Activated CD4-positive, alpha-beta T cell treated with anti-CD3 and anti-CD28 coated beads for 24 hours (primary cell): ENCODE data around the gene PDSS2.
"Not testable (repeated sequence)": the region's sequence is repeated elsewhere in the genome, so short reads cannot be mapped to it uniquely, and the experiment has no call there.

Source experiments
- DNase-seq, 2 donors: peaks; one replicate each; pipeline ENCODE4 v3.0.0-alpha.2; 2020; ENCODE audit warnings: low read depth in 2 of 2

The PDSS2 gene

DNA sequence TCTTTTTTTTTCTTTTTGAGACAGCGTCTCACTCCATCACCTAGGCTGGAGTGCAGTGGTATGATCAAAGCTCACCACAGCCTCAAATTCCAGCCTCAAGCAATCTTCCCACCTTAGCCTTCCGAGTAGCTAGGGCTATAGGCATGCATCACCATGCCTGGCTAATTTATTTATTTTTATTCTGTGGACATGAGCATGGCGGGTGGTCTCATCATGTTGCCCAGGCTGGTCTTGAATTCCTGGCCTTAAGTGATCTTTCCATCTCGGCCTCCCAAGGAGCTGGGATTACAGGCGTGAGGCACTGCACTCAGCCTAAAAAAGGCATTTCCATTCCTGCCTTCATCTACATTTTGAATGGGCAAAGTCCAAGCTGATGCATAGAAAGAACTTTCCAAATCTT, 287.9 kb downstream of the PDSS2 start:
- no peak for DNase-seq

DNA sequence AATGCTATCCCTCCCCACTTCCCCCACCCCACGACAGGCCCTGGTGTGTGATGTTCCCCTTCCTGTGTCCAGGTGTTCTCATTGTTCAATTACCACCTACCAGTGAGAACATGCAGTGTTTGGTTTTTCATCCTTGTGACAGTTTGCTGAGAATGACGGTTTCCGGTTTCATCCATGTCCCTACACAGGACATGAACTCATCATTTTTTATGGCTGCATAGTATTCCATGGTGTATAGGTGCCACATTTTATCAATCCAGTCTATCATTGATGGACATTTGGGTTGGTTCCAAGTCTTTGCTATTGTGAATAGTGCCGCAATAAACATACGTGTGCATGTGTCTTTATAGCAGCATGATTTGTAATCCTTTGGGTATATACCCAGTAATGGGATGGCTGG, 295.1 kb downstream of the PDSS2 start:
- DNase-seq: not testable (repeated sequence)

DNA sequence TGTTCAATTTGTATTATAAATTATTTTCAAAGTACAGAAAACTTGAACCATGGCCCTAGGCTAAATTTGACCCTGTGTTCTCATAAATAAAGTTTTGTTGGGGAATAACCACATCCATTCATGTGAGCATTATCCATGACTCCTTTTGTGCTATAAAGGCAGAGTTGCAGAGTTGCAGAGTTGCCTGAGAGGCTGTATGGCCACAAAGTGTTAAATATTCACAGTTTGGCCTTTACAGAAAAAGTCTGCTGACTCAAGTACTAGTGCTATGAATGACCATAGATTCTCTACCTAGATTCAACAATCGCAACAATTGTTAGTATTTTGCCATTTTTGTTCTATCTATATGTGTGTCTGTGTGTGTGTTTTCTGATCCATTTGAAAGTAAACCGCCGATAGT, 297.8 kb downstream of the PDSS2 start:
- DNase-seq: no peak

DNA sequence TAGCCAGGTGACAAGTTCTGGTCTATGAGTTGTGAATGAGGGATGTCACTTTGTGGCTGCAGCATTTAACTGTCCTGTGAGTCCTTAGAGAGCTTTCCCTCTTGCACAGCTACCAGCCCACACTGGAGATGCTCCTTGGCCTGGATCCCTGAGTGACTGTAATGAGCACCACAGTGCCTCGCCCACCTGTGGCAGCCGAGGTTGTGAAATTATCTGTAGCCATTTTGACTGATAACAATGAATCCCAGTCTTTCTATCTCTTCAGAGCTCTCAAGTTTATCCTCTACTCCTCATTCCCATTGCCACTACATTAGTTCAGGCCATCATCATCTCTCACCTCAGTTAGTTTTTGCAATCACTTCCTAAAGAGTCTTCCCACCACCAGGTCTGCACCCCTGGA, 302.7 kb downstream of the PDSS2 start:
- no peak for DNase-seq

DNA sequence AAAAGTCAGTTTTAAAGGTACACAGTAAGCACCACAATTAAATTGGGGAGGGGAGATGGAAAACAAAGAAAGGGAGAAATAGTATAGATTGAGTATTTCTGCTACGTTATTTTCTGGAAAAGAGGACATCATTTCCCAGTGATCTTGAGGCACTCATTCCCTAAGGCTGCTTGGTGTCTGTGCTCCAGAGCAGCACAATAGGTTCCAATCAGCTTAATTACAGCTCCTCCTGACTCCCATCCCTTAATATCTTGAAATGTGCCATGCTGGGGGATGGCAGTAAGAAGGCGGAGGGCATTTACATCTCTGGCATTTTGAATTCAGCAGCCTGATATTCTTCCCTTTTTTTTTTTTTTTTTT, 304.6 kb downstream of the PDSS2 start:
- no peak for DNase-seq

DNA sequence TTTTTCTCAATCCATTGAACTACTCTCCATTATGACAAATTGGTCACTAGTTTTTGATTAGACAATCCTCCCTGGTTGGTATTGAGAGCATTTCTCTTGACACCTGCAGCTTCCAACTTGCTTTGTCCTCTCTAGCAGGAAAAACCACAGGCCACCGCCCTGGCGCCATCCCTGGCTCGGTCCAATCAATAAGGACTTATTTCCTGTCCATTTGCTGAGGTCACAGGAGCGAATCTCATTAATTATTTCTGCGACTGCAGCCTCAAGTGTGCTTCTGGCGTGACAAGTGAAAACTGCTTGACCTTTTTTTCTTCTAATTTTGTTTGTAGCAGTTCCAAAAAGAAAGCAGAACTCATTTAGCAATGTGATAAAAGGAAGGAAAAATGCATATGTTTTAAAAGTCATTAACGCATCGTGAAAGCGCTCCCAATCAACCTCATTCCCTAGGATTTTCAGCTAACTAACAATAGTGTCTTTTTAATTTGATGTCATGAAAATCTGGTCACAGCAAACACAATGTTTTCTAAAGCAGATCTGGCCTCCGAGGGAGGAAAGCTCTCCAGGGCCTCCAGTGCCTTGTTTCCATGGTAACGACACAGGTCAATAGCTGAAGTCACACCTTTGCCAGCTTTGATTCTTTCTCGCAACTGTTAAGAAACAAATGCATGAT, 305.1 kb downstream of the PDSS2 start:
- DNase-seq: no peak

DNA sequence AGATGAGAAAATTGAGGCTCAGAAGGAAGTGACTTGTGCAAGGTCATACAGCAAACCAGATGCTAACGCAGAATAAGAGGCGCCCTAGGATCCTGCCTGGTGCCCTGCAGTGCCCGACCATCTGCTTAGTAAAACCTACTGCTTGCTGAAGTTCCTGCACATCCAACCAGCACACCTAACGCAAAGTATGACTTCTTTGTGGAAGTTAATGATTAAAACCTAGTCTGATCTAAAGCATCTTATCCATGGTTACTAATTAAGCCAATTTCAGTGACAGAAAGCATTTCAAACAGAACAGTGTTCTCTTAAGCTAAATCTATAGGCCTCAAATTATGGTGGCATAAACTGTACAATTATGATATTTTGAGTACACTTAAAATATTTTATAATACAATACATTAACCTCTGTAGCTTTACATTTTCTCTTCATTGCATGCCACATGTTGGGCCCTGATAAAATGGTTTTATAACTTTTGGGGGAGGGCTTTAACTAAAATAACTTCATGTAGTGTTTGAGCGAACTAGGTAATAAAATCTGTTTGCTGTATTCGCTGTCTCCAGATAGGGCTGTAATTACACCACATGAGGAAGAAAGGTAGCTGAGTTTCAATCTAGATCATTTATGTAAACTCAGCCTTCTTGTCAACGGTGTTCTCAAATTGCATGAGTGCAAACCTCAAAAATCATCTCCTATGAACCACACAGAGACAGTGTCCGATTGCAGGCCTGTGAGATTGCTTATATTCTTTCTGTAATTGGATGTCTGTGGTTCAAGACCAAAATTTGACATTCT, 306.5 kb downstream of the PDSS2 start:
- no peak for DNase-seq

DNA sequence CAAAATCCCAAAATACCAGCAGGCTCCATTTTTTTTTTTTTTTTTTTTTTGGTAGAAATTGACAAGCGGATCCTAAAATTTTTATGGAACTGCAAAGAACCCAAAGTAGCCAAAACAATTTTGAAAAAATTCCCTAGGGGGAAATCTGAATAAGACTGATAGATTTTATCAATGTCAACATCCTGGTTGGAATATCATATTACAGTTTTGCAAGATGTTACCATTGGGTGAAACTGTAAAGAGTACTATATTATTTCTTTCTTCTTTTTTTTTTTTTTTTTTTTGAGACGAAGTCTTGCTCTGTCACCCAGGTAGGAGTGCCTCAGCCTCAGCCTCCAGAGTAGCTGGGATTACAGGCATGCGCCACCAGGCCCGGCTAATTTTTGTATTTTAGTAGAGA, 314.7 kb downstream of the PDSS2 start:
- DNase-seq: no peak

DNA sequence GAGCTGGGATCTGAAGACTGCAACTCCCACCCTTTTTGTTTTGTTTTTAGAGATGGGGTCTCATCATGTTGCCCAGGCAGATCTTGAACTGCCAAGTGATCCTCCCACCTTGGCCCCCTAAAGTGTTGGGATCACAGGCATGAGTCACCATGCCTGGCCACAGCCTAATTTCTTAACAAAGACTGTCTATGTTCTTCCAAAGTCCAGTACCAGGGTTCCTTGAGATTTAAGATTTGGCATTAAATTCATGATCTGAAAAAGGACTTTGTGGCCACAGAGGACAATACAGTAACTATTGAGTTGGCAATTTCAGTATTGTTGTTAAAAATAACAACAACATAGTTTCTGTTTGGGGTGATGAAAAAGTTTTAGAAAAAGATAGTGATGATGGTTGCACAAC, 315.4 kb downstream of the PDSS2 start:
- no peak for DNase-seq

DNA sequence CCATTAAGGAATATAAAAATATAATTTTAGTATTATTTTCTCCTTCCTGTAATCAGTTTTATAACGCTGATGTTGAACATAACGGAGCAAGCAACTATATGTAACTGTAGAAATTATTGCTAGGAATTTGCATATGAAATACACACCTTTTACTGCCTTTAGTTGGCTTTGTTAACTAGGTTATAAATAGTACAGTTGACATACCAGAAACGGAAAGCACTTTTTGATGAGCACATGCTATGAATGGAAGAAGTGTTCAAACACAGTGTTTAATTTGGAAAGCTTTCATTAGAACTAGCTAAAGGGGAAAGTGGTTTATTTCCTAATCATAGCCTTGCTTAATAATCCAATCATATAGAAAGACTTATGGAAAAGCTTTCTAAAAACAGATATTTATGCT, 318.8 kb downstream of the PDSS2 start:
- no peak for DNase-seq

DNA sequence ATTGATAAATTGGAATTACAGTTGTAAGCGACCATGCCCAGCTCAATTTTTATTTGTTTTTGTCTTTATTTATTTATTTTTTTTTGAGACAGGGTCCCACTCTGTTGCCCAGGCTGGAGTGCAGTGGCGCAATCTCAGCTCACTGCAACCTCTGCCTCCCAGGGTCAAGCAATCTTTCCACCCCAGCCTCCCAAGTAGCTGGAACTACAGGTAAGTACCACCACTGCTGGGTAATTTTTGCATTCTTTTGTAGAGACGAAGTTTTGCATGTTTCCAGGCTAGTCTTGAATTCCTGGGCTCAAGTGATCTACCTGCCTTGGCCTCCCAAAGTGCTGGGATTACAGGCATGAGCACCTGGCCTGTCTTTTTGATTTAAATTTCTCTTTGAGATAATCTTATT, 323.0 kb downstream of the PDSS2 start:
- DNase-seq: not testable (repeated sequence)

DNA sequence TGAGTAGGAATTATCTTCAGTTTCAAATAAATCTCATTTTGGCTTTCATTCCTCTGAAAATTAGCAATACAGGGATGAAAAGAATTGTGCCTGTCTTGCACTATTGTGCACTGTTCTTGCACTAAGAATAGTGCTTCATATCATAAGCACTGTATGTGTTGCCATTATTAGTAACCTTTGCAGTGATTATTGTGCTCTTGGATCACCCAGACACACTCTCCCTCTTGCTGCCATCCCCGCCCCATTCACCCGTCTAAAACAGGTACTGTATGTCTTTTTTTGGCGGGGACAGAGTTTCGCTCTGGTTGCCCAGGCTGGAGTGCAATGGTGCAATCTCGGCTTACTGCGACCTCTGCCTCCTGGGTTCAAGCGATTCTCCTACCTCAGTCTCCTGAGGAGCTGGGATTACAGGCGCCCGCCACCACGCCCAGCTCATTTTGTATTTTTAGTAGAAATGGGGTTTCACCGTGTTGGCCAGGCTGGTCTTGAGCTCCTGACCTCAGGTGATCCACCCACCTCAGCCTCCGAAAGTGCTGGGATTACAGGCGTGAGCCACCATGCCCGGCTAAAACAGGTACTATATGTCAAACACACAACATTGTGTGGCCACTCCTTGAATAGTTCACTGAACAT, 324.2 kb downstream of the PDSS2 start:
- not testable (repeated sequence) for DNase-seq

DNA sequence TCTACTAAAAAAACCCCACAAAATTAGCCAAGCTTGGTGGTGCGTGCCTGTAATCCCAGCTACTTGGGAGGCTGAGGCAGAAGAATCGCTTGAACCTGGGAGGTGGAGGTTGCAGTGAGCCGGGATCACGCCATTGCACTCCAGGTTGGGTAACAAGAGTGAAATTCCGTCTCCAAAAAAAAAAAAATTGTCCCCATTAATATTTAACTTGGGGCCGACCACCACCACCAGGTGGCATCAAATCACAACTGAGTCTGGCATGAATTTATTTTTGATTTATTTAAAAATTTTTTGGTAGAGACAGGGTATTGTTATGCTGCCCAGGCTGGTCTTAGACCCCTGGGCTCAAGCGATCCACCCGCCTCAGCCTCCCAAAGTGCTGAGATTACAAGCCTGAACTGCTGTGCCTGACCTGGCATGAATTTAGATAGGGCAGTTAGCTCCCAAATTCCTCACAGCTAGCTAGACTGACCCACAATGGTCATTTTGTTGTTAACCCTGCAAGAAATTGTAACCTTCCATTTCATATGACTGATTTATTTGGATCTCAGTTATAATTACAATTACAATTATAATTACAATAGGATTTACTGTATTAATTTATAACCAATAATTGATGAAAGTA, 326.9 kb downstream of the PDSS2 start:
- DNase-seq: no peak

DNA sequence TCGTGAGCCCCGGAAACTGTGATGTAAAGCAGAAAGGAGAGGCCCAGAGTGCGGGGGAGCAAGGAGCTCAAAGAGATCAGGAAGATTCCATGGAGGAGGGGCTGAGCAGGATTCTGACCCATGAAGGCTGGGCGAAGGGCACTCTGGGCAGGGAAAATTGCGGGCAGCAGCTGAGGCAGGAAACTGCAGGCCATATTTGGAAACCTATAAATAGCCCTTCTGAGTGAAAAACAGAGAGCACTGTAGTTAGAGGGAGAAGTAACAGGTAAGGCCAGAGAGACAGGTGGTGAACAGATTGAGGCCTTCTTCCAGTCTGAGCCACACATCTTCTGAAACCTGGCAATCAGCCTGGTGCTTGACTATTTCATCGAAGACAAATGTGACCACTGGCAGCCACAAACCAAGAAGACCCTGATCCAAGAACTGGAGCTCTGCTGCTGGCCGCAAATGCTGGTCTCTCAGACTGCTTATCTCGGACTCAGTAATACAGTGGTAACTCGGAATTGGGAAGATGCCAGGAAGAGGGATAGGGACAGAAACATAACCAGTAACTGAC, 329.9 kb downstream of the PDSS2 start:
- no peak for DNase-seq

DNA sequence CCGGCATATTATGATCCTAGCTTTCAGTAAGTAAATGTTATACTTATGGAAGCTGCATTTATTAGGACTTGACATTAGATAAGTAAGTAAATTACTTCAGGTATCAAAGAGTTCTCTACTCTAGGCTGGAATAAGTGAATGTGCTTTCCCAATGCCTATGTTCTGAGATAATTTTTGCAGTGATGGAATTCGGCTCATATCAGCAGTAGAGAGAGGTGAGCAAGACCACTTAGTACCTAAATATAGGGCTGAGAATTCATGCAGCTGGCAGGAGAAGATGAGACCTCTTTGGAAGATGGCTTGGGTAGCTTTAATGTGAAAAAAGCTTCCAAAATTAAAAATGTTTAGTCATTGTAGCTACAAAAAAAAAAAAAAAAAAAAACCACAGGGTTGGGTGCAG, 330.8 kb downstream of the PDSS2 start:
- DNase-seq: no peak

DNA sequence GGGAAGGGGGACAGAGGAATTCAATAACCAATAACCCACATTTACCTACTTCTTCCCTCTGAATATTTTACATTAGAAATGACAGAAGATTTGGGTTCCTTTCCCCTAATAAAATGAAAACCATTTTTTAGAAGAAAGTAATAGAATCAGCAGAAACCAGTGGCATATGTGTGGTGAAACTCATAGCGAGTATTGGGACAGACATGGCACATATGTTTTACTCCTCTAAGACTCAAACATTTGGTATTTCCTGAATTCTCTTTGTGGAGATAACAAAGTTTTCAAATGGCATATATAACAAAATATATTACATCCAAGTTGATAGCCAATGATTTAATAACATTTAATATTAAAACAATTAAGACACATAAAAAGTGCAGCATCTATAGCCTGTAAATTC, 331.2 kb downstream of the PDSS2 start:
- no peak for DNase-seq

DNA sequence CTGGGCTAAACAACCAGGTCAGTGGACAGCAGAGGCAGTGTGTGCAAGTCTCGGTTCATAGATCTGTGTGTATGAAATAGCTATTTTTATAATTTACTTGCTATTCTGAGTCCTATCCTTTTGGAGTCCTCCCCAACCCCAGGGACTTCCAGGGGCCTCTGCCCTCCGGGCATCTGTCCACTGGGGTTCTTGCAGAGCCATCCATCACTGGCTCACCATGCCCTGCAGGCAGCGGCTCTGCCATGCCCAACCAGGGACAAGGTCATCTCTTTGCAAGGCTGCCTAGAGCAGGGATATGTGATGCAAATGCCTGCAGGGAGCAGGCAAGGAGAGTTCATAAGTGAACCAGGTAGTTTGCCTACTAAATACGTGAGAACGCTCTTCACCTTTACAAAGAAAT, 333.6 kb downstream of the PDSS2 start:
- DNase-seq: no peak

DNA sequence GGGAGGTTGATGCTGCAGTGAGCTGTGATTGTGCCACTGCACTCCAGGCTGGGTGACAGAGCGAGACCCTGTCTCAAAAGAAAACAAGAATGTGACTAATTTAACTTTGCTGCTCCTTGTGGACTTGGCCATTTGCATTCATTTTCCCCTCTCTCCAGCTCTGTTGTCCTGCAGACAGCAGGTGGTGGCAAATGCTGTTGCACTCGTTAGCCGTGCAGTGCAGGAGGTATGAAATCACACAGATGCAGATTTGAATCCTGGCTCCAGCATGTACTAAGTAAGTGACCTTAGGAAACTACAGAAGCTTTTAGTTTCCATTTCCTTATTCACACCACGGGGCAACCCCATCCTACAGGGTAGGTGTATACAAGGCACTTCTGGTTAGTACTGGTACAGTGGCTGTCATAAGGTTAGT, 334.4 kb downstream of the PDSS2 start:
- no peak for DNase-seq

DNA sequence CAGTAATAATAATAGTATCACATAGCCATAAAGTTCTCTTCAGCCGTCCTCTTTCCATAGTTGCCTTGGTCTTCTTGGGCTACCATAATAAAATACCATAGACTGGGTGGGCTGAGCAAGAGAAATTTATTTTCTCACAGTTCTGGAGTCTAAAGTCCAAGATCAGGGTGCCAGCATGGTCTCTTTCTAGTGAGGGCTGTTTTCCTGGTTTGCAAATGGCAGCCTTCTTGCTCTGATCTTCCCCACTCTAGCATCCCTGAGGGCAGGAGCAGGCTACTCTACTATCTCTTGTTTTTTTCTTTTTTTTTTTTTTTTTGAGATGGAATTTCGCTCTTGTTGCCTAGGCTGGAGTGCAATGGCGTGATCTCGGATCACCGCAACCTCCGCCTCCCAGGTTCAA, 335.9 kb downstream of the PDSS2 start:
- DNase-seq: no peak

DNA sequence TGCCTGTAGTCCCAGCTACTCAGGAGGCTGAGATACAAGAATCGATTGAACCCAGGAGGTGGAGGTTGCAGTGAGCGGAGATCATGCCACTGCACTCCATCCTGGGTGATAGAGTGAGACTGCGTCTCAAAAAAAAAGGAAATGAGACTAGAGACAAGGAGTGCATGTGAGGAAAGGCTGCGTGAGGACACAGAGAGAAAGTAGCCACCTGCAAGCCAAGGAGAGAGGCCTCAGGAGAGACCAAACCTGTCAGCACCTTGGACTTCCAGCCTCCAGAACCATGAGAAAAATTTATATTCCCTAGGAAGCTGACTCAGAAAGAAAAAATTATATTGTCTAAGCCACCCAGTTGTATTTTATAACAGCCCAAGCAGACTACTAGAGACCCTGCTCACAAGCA, 336.6 kb downstream of the PDSS2 start:
- no peak for DNase-seq

DNA sequence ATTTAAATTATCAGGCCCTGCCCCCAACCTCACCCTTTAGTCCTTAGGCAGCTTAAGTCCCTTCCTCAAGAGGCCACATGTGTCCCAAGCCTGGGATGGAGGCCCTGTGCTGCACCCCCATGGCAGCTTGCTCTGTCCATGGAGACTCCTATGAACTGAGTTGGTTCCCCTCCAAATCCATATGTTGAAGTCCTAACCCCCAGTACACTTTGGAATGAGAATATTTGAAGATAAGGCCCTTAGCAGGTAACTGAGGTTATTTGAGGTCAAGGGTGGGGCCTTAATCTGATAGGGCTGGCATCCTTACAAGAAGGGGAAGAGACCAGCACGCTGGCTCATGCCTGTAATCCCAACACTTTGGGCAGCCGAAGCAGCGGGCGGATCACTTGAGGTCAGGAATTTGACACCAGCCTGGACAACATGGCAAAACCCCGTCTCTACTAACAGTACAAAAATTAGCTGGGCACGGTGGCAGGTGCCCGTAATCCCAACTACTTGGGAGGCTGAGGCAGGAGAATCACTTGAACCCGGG, 337.3 kb downstream of the PDSS2 start:
- DNase-seq: no peak

DNA sequence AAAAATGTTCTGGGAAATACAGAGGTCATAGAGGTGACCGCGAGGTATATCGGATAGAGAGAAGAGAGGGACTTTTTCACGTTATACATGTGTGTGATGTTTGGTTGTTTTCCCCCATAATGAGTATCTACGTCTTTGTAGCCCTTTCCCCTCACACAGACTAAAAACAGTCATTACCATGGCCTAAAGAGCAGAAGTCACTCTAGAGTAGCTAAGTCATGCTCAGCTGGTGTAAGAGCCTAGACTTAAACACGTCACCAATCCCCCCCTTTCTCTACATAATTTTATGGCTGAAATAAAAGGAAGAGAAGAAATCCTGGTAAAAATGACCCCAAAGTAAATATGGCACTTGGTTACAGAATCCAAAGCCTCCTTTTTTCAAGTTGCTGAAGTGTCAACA, 338.1 kb downstream of the PDSS2 start:
- no peak for DNase-seq
